Forelimb muscle (tissue), 1 donor: ENCODE measurements around the gene SLX9. TPM values are rescaled to one million over a fixed set of nuclear protein-coding genes. Genes with fewer than 3 reads are reported as not detected.
"Not testable (repeated sequence)": the region's sequence is repeated elsewhere in the genome, so short reads cannot be mapped to it uniquely, and the experiment has no call there.

Source experiments
- DNase-seq: peaks from one replicate; pipeline ENCODE4 v3.0.0-alpha.2; 2013; ENCODE audit warnings: low read depth
- polyA plus RNA-seq: library from polyadenylated mRNA; unstranded; fragments of 120-200 nt; gene quantifications from one replicate; pipeline ENCODE4 v1.2.1, GENCODE V29; 2013; ENCODE audit not compliant: insufficient read length

SLX9 gene
- polyA plus RNA-seq, 1 donor, result 23.4 TPM

DNA sequence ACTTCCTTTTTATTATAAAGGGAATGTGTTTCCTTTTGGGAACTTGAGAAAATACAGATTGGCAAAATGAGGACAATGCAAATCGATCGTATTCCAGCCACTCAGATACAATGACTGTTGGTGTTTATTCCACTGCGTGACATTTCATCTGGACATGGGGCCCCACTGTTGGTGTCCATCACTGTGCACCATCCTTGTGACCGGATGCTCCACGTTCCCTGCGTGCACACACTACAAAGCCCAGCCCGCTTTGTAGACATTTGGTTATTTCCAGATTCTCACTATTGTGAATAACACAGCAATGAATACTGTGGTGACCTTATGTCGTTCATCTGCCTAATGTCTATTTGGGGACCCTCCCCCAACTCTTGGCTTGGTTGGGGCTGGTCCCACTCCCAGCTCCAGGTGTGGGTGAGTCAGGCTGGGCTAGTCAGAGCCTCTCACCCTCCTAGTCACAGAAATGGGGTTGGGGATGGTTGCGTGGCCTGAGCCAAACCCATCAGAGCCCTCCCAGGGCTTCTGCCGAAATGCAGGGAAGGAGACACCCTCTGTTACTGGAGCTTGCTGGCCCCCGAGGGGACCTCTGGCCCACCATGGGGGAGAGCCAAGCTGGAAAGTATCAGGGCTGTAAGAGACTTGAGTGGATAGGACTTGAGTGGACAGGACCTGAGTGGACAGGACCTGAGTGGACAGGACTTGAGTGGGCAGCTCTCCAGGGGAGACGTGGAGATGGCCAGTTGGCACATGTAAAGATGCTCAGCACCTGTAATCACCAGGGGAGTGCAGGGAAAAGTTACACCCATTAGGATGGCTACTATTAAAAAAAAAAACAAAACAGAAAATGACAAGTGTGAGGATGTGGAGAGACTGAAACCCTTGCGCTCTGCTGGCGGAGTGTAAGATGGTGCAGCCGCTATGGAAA, 77.5 kb downstream of the SLX9 start:
- no peak for DNase-seq

DNA sequence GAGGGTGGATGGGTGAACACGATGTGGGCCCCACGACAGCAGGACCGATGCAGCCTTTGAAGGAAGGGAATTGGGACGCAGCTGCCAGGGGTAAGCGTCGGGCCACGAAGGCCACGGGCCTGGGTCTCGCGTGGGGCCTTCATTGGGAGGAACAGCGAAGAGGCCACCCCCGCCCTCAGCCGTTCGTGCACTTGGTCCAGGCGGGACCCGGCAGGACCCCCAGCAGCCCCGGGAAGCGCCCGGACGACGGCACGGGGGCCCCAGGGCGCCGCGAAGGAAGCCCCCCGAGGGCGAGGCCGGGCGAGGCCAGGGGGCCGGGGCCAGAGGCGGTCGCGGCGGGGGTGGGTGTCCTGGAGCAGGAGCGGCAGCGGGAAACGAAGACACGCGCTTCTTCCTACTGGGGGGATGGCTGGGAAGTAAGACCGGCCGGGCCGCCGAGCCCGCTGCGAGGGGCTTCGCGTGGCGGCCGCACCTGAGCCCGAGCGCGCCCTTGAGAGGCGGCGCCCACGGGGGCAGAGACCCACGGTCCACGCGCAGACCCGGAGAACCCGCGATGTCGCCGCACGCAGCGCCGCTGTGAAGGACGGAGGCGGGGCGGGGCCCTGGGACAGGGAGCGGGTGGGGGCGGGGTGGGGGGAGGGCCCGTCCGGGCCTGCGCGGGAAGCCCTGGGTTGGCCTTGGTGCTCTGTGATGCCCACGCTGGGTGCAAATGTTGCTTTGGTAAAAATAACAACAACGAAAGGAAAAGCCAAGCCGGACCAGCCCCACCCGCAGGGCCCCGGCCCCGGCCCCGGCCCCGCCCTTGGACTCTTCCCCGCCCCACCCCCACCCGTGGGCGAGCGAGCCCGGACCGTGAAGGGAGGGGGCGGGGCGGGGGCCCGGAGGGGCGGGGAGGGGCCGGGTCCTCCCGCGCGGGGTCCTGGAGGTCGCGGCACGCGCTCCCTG, 78.6 kb downstream of the SLX9 start:
- DNase-seq, result no peak

DNA sequence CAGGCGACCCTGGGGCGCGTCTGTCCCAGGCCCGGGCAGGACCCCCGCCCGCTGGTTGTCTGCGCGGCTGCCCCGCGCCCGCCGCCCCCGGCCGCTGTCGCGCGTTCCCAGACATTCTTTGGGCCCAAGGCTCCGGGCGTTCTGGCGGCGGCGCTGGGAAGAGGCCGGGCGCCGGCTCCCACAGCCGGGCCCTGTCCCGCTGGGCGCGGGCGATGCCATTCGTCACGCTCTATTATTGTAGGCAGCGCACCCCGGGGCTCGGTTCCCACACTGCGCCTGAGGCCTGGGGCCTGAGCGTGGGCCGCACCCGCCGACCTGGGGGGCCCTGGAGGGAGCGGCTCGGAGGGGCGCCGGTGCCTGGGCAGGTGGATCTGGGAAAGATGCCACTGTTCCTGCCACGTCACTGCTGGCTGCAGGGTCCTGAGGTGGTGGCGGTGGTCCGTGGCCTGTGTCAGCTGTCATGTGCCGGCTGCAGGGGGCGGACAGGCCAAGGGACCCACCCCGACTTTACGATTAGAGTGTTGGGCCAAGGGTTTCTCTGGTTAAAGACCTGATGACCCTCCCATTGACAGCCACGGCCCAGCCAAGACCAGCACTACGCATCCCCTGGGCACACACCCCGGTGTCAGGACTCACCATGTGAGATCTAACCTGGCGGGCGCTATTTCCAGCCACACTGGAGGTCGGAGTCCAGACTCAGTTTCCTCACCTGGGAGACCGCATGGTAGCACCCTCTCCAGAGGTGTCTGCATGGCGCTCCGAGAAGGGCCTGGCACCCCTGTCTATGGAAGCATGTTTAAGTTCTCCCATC, 79.5 kb downstream of the SLX9 start:
- DNase-seq, result no peak

DNA sequence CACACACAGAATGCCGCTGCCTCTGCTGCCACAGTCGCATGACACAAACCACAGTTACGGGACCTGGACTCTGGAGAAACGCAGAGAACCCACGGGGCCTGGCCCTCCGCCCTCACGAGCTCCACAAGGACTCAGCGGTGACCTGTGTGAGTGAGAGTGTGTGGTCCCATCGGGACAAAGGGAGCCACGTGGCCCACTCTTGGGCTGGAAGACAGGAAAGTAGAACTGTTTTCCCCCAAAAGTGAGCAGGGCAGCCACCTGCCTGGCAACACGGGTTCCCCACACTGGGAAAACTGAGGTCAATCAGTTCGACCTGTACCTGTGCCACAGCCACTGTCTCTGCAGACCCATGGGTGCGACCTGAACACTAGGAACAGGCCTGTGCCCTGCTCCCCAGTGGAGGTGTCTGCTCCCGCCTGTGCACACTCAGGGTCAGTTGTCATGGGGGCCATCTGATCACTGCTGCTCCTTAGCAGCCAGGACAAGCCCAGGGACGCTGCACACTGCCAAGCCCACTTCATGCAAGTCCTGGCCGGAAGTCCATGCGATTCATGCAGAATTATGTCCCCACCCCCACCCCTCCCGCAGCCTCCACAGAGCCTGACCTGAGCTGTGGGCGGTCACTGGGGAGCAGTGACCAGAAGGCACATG, 80.2 kb downstream of the SLX9 start:
- DNase-seq, result no peak

DNA sequence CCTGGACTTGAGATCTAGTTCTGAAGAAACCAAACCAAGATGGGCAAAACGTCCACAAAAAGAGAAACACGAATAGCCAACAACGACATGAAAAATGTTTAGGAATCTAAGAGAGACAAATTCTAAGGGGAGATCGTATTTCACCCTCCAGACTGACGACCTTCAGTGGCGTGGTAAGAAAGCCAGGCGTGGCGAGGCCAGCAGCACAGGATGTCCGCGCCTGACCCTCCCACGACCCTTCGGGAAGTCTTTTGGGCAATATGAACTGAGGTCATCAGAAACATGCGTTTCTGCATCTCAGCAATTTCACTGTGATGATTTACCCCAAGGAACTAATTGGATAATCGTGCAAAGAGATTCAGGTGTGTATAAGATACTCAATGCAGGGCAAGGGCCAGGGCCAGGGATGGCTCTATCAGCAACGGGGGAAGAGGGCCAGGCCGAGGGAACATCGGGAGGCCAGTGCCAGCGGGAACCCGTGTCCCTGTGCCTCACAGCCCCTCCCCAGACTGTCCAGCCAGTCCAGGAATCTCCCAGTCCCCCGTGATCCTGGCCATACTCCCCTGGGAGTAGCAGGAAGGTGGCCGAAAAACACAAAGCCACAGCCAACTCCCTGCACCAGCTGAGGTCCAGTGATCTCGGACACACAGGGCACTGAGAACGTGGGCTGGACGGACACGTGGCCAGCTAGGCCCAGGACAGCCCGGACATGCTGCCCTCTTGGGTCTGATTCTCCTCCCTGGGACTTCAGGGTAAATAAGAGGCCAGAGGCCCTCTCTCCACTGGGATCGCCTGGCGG, 81.0 kb downstream of the SLX9 start:
- DNase-seq, result no peak

DNA sequence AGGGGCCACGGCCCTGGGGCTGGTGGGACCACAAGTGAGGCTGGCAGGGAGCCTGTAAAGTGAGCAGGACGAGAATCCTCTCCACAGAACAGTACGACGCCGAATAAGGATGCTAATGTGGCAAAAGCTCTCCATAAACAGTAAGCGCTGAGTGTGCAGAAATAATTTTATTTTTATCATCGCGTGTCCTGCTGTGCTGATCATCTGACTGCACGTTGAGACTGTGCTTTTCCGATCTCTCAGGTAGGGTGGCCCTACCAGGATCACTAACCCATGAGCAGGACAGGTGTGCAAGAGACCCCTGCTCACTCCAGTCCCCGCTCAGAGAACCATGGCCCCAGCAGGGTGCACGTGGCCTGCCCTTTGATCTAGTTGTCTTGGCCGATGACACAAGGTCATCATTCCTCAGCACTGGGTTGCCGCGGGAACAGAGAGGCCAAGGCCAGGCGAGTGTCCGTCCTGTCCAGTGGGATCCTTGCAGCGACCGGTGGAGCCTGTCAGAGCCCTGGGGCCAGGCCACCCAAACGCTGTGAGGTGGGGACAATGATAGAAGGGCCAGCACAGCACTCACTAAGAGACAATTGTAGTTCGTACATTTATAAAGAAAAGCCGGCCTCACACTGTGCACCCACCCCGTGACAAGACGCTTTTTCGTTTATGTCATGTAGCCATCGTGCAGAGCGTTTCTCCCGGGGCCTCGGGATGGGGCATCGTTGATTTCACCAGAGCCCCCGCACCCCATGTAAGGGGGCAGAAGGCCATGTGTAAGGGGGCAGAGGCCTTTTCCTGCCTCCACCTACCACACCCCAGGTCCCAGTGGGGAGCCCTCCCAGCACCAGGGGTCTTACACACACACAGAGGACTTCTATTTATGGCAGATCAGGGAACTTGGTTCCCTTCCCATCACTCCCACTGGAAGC, 81.9 kb downstream of the SLX9 start:
- no peak for DNase-seq

DNA sequence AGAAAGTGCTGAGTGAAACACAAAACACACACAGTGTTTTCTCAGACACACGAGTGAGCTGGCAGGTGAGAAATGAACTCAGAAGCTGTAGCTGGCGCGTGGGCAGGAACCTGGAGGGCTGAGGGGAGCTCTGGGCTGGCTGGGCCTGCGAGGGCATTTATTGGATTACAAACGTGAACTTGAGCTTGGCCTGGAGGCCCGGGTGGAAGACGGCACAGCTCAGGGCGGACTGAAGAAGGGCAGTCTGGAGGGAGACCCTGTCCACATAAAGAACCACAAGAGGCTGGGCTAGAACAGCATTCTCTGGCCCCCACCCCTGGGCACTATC, 82.5 kb downstream of the SLX9 start:
- no peak for DNase-seq

DNA sequence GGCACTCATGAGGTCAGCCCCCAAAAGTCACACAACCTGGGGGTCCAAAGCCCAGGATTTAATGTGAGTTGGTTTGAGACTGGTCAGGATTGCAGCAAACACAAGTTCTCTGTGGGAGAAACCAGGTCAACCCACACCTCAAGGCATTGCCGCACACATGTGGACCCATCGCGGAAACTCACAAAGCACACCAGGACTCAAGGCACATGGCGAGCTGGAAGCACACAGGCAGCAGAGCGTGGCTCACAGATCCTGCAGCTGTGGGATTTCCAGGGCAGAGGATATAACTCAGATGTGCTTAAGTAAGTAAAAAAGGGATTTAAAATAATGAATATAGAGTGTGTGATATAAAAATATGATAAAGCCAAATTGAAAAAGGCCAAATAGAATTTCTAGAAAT, 82.9 kb downstream of the SLX9 start:
- DNase-seq, result no peak

DNA sequence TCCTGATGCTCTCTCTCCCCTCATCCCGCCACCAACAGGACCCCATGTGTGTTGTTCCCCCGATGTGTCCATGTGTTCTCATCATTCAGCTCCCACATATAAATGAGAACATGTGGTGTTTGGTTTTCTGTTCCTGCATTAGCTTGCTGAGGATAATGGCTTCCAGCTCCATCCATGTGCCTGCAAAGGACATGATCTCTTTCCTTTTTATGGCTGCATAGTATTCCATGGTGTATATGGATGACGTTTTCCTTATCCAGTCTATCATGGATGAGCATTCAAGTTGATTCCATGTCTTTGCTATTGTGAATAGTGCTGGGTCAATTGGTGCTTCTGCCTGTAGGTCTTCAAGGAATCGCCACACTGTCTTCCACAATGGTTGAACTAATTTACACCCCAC, 84.7 kb downstream of the SLX9 start:
- not testable (repeated sequence) for DNase-seq

DNA sequence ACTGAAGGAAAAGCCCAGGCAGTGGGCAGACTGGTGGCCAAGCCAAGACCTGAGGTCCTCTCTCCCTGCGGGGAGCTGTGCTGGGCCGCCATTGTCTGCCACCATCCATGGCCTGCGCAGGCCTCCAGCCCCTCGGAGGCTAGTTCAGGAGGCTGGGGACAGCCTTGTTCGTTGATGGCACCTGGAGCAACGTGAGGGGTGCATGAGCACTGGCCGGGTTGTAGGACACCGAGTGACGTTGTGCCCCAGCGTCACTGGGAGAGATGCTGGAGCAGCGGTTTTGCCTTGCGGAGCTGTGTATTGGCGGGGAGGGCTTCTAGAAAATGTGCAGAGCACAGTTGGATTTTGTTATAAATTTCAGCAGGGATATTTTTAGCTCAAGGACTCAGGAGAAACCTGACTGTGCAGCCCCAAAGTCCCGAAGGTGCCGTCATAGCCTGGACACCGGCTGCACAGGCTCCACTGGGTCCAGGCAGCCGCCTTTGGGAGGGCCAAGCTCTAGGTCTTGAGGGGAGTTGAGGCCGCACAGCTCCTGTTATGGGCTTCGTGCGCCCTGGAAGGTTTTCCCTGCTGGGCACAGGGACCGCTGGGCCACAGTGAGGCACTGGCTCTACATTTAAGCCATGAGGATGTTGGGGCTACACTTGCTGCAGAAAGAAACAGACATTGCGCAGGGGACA, 86.4 kb downstream of the SLX9 start:
- DNase-seq, result no peak

Other genes starting within 250 kb of the SLX9 start
- gene KRTAP10-12, start 242.9 kb upstream of the SLX9 start, polyA plus RNA-seq, result not detected
- 0.13 TPM for gene TSPEAR, start 228.5 kb upstream of the SLX9 start, polyA plus RNA-seq
- 93.3 TPM for gene UBE2G2, start 138.2 kb upstream of the SLX9 start, polyA plus RNA-seq
- gene SUMO3, start 122.0 kb upstream of the SLX9 start, polyA plus RNA-seq, result 60.2 TPM
- gene PTTG1IP, start 66.3 kb upstream of the SLX9 start, polyA plus RNA-seq, result 129 TPM
- 11.2 TPM for gene ITGB2, start 19.1 kb upstream of the SLX9 start, polyA plus RNA-seq
- gene ADARB1, start 134.6 kb downstream of the SLX9 start, polyA plus RNA-seq, result 27.0 TPM